ENCODE measurements around the gene THBS2. TPM values are rescaled to one million over a fixed set of nuclear protein-coding genes. Genes with fewer than 3 reads are reported as not detected.
"Not testable (repeated sequence)": the region's sequence is repeated elsewhere in the genome, so short reads cannot be mapped to it uniquely, and the experiment has no call there.

The THBS2 gene
- total and polyA plus RNA-seq, 4 experiments from 2014 or later = 0.09 to 0.14 TPM; not detected in 2

DNA sequence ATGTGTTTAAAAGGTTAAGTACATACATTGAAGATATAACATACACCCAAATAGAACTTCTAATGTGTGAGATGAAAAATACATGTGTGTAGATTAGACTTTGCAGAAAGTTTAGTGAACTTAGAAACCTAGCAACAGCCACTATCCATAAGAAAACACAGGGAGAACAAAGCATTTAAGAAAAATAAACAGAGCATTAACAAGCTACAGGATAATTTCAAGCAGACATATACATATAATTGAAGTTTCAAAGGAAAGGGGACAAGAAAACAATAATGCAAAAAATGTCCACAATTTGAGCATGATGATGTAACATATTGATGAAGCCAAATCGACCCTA, 18.2 kb upstream of the THBS2 start:
- Mint-ChIP-seq H3K4me3 (no peak overlapping the region), H3K9me3 (peaks cover 0 to 2% (median 0%) of the 10 kb centered on the region in 8 donors), H3K27me3 (peaks cover 0 to 2% of the 10 kb centered on the region in 2 donors), H3K27ac (no peak overlapping the region), H3K4me1 (no peaks in the 10 kb centered on the region), H3K36me3 (no peaks in the 10 kb centered on the region)
- DNase-seq = no peak
- intact Hi-C loops (cut with micrococcal nuclease) = no loop called here
- H3K36me3 ChIP-seq (ENCODE audit: insufficient read depth, low read length) = no peaks in the 10 kb centered on the region
- no peak overlapping the region for H3K27ac ChIP-seq (ENCODE audit: low read depth, low read length)
- H3K9me3 ChIP-seq (ENCODE audit: control insufficient read depth in 1 of 2, low read length in 2 of 2) = no peaks in the 10 kb centered on the region
- POLR2A ChIA-PET (ENCODE audit: partially characterized antibody) = no interaction called here
- no peaks in the 10 kb centered on the region for H3K4me1 ChIP-seq (ENCODE audit: insufficient read depth, low read length)
- no peak overlapping the region for H3K4me3 ChIP-seq (ENCODE audit: low read length in 2 of 2)
- no peaks in the 10 kb centered on the region for H3K27me3 ChIP-seq (ENCODE audit: insufficient read depth, low read length)
- CTCF ChIA-PET (ENCODE audit: partially characterized antibody) = no interaction called here

DNA sequence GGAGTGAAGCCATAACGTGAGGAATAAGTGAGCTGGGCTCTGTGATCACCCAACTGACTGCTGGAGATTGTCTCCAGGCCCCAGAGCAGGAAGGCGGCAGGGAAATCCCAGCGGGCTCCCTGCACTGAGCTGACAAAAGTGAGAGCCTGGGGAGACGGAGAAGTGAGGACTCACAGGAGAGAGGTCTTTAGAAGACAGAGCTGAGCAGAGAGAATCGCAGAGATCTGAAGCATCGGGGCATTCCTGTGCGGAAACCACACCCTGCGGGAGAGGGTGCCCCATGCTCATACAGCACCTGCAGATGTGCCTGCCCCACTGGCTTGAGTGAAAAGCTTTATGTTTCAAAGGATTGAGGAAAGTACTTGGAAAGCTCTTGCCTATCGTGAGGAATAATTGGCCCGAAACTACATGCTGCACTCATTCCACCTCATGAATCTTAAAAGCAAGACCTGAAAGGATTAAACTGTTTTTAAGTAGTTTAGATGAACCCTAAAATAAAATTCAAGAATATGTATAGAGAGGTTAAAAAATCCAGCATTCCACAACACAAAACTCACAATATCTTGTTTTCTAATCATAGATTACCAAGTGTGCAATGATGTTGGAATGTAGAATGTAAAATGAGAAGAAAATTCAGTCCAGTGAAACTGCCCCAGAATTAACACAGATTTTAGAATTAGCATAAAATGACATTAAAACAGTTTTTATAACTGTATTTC, 17.7 kb upstream of the THBS2 start:
- intact Hi-C loops (cut with micrococcal nuclease) = no loop called here
- peaks cover 0 to 2% (median 0%) of the 10 kb centered on the region in 8 donors for H3K9me3 Mint-ChIP-seq
- Histone ChIP-seq H3K9me3 (ENCODE audit: control insufficient read depth in 1 of 2, low read length in 2 of 2) (no peaks in the 10 kb centered on the region), H3K36me3 (ENCODE audit: insufficient read depth, low read length) (no peaks in the 10 kb centered on the region), H3K4me1 (ENCODE audit: insufficient read depth, low read length) (no peaks in the 10 kb centered on the region), H3K27ac (ENCODE audit: low read depth, low read length) (no peak overlapping the region), H3K4me3 (ENCODE audit: low read length in 2 of 2) (no peak overlapping the region), H3K27me3 (ENCODE audit: insufficient read depth, low read length) (no peaks in the 10 kb centered on the region)
- CTCF ChIA-PET (ENCODE audit: partially characterized antibody) = no interaction called here
- no peak for DNase-seq
- H3K4me3 Mint-ChIP-seq = no peak overlapping the region
- no peaks in the 10 kb centered on the region for H3K4me1 Mint-ChIP-seq
- H3K36me3 Mint-ChIP-seq = no peaks in the 10 kb centered on the region
- peaks cover 0 to 2% of the 10 kb centered on the region in 2 donors for H3K27me3 Mint-ChIP-seq
- POLR2A ChIA-PET (ENCODE audit: partially characterized antibody) = no interaction called here
- no peak overlapping the region for H3K27ac Mint-ChIP-seq

DNA sequence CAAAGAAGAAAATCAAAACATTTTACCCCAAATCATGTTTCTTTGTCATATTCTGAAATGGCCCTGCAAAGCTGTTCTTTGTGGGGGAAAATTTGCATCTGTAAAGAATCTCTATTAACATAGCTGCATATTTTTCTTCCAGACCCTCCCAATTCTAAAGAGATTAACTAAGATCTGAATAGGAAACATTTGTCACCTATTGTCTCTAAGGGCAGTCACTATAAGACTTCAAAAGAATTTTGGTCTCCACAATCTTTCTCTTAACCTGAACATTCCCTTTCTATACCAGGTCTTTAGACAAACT, 16.4 kb upstream of the THBS2 start:
- CTCF ChIA-PET (ENCODE audit: partially characterized antibody); H3K36me3 ChIP-seq (ENCODE audit: insufficient read depth, low read length); H3K9me3 Mint-ChIP-seq; H3K4me3 Mint-ChIP-seq; intact Hi-C loops (cut with micrococcal nuclease); H3K27me3 Mint-ChIP-seq; H3K4me3 ChIP-seq (ENCODE audit: low read length in 2 of 2); H3K4me1 Mint-ChIP-seq; POLR2A ChIA-PET (ENCODE audit: partially characterized antibody); H3K27ac ChIP-seq (ENCODE audit: low read depth, low read length); DNase-seq; H3K36me3 Mint-ChIP-seq; H3K27ac Mint-ChIP-seq; H3K9me3 ChIP-seq (ENCODE audit: control insufficient read depth in 1 of 2, low read length in 2 of 2); H3K4me1 ChIP-seq (ENCODE audit: insufficient read depth, low read length); H3K27me3 ChIP-seq (ENCODE audit: insufficient read depth, low read length): not testable (repeated sequence)

DNA sequence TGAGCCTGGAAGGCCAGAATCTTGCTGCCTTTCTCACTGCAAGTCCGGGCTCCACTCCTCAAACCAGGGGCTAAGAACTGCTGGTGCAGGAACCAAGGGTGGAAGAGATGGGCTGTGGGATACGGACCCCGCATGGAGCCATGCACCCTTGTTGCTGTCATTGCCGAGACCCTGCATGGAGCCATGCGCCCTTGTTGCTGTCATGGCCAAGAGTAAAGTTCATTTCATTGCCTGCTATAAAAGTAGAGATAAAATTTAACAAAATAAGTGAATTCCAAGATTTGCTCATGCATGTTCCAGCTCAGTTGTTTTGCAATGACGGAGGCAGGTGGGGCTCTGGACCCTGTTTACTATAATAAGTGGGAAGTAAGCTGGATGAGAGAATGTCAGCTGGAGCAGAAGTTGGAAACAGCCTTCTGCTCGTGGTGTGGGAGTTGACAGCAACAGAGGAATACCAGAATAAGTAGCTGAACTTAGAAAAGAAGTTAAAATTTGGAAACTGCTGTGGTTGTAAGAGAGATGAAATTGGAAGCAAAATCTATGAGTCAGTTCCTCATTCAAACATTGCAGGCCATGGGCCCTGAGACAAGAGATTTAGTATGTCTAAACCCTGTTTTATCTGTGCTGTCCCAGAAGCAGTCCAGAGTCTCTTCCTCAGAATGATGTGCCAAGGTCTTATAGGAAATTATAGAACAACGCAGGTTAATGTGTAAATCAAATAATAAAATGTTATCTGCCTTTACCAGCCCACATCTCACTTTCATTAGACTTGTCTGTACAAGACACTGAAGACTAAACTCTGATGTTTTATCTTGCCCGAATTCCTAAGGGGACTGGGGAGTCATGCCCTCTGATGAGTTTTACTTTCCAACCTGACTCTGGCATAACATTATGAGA, 15.8 kb upstream of the THBS2 start:
- no peaks in the 10 kb centered on the region for H3K4me1 ChIP-seq (ENCODE audit: insufficient read depth, low read length)
- Mint-ChIP-seq H3K27me3 (peaks cover 0 to 2% of the 10 kb centered on the region in 2 donors), H3K4me3 (no peak overlapping the region), H3K27ac (peak overlapping the region in 1 of 7 donors; percentile 4), H3K36me3 (no peaks in the 10 kb centered on the region), H3K9me3 (peaks cover 0 to 2% (median 0%) of the 10 kb centered on the region in 8 donors), H3K4me1 (no peaks in the 10 kb centered on the region)
- POLR2A ChIA-PET (ENCODE audit: partially characterized antibody) = no interaction called here
- no peaks in the 10 kb centered on the region for H3K9me3 ChIP-seq (ENCODE audit: control insufficient read depth in 1 of 2, low read length in 2 of 2)
- intact Hi-C loops (cut with micrococcal nuclease) = no loop called here
- H3K36me3 ChIP-seq (ENCODE audit: insufficient read depth, low read length) = no peaks in the 10 kb centered on the region
- CTCF ChIA-PET (ENCODE audit: partially characterized antibody) = no interaction called here
- H3K27me3 ChIP-seq (ENCODE audit: insufficient read depth, low read length) = no peaks in the 10 kb centered on the region
- H3K27ac ChIP-seq (ENCODE audit: low read depth, low read length) = no peak overlapping the region
- no peak overlapping the region for H3K4me3 ChIP-seq (ENCODE audit: low read length in 2 of 2)
- DNase-seq = no peak

DNA sequence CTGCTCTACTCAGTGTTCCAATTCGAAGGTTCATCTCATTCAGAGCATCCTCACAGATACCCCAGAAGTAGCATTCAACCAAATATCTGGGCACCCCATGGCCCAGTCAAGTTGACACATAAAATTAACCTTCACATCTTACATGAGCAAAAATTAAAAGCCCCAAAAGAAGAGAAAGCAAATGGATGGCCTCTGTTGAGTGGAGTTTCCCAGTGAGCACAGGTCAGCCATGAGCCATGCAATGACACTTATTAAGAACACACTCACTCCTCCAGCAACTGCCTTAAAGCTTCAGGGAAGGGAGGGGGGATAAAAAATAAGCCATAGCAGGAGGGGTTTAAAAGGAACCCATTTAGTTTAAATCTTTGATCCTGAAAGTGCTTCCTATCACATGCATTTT, 14.6 kb upstream of the THBS2 start:
- H3K36me3 Mint-ChIP-seq = no peaks in the 10 kb centered on the region
- Histone ChIP-seq H3K27ac (ENCODE audit: low read depth, low read length) (no peak overlapping the region), H3K4me3 (ENCODE audit: low read length in 2 of 2) (no peak overlapping the region), H3K9me3 (ENCODE audit: control insufficient read depth in 1 of 2, low read length in 2 of 2) (no peaks in the 10 kb centered on the region), H3K27me3 (ENCODE audit: insufficient read depth, low read length) (no peaks in the 10 kb centered on the region), H3K4me1 (ENCODE audit: insufficient read depth, low read length) (no peaks in the 10 kb centered on the region), H3K36me3 (ENCODE audit: insufficient read depth, low read length) (no peaks in the 10 kb centered on the region)
- H3K27me3 Mint-ChIP-seq = peaks cover 1 to 4% of the 10 kb centered on the region in 2 donors
- POLR2A ChIA-PET (ENCODE audit: partially characterized antibody) = no interaction called here
- H3K4me1 Mint-ChIP-seq = no peaks in the 10 kb centered on the region
- no peak overlapping the region for H3K4me3 Mint-ChIP-seq
- intact Hi-C loops (cut with micrococcal nuclease) = no loop called here
- no peak for DNase-seq
- CTCF ChIA-PET (ENCODE audit: partially characterized antibody) = no interaction called here
- H3K27ac Mint-ChIP-seq = no peak overlapping the region
- H3K9me3 Mint-ChIP-seq = no peaks in the 10 kb centered on the region

DNA sequence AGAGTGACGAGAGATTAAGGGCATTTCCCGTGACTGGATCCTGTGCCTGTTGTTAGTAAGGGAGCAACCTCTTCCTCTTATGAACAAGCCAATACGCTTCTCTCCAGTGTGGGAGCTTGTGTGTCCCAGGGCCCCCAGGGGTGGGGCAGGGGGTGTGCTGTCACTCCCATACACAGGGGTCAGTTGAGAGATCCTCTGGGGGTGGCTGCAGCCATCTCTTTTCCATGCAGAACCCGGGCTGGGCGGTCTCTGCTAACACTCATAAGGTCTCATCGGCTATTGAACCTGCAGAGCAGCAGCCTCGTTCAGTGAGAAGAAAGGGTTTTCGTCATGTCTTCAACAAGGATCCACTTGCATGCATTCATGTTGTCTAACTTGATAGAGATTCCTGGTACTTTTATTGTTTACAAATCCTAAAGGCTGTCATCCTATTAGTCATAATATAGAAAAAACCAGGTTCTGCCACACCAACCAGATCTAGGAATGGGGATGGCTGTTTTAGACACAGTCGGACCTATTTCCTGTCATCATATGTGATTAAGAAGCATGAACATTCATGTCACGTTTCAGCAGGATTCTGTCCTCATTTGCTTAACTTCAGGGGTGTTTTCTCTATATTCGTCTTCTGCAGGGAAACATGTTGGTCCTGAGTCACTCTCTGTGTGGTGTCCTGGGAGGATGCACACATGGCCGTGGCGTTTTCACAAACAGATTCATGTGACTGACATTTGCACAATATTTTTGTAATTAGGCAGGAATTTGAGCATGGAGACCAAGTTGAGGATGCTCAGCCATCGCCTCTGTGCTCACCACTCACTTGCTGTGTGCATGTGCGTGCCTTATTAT, 13.3 kb upstream of the THBS2 start:
- Mint-ChIP-seq H3K27ac (no peak overlapping the region), H3K4me1 (no peaks in the 10 kb centered on the region), H3K27me3 (peaks cover 1 to 4% of the 10 kb centered on the region in 2 donors), H3K9me3 (no peaks in the 10 kb centered on the region), H3K36me3 (no peaks in the 10 kb centered on the region), H3K4me3 (no peak overlapping the region)
- CTCF ChIA-PET (ENCODE audit: partially characterized antibody) = no interaction called here
- no peaks in the 10 kb centered on the region for H3K4me1 ChIP-seq (ENCODE audit: insufficient read depth, low read length)
- H3K27me3 ChIP-seq (ENCODE audit: insufficient read depth, low read length) = no peaks in the 10 kb centered on the region
- intact Hi-C loops (cut with micrococcal nuclease) = no loop called here
- POLR2A ChIA-PET (ENCODE audit: partially characterized antibody) = no interaction called here
- no peaks in the 10 kb centered on the region for H3K9me3 ChIP-seq (ENCODE audit: control insufficient read depth in 1 of 2, low read length in 2 of 2)
- no peak for DNase-seq
- H3K36me3 ChIP-seq (ENCODE audit: insufficient read depth, low read length) = no peaks in the 10 kb centered on the region
- H3K27ac ChIP-seq (ENCODE audit: low read depth, low read length) = no peak overlapping the region
- no peak overlapping the region for H3K4me3 ChIP-seq (ENCODE audit: low read length in 2 of 2)

DNA sequence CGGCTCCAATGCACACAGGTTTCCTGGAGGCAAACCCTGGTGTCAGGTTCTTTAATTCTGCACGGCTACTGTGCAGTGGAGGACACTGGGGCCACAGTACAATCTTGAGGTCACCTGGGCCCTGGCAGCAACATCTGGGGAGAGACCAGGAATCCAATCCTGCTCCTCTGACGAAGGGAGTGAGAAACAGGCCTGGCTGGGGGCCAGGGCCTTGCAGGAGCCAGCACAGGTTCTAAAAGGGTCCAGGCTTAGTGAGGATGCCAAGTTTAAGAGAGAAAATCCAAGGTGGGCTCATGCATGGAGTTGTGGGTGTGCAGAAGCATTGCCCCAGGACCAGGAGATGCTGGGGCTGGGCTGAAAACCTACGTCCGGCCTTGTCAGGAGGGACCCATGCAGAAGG, 12.6 kb upstream of the THBS2 start:
- intact Hi-C loops (cut with micrococcal nuclease) = no loop called here
- Mint-ChIP-seq H3K4me3 (no peak overlapping the region), H3K36me3 (no peaks in the 10 kb centered on the region), H3K9me3 (no peaks in the 10 kb centered on the region), H3K27ac (no peak overlapping the region), H3K27me3 (peaks cover 1 to 4% of the 10 kb centered on the region in 2 donors), H3K4me1 (no peaks in the 10 kb centered on the region)
- H3K27ac ChIP-seq (ENCODE audit: low read depth, low read length) = no peak overlapping the region
- no peaks in the 10 kb centered on the region for H3K4me1 ChIP-seq (ENCODE audit: insufficient read depth, low read length)
- H3K4me3 ChIP-seq (ENCODE audit: low read length in 2 of 2) = no peak overlapping the region
- POLR2A ChIA-PET (ENCODE audit: partially characterized antibody) = no interaction called here
- no peaks in the 10 kb centered on the region for H3K27me3 ChIP-seq (ENCODE audit: insufficient read depth, low read length)
- no peak for DNase-seq
- no peaks in the 10 kb centered on the region for H3K9me3 ChIP-seq (ENCODE audit: control insufficient read depth in 1 of 2, low read length in 2 of 2)
- H3K36me3 ChIP-seq (ENCODE audit: insufficient read depth, low read length) = no peaks in the 10 kb centered on the region
- CTCF ChIA-PET (ENCODE audit: partially characterized antibody) = no interaction called here
